Rectal smooth muscle tissue (tissue), 1 donor: ENCODE measurements around the gene CREB5.

ENCODE experiments used
- H3K27ac ChIP-seq: one replicate; pipeline ENCODE4 v1.7.0; 2013; ENCODE audit warnings: low read depth, low read length, inconsistent platforms
- H3K27me3 ChIP-seq: one replicate; pipeline ENCODE4 v1.7.0; 2013; ENCODE audit warnings: low read length; ENCODE audit not compliant: control insufficient read depth, insufficient read depth
- H3K36me3 ChIP-seq: one replicate; pipeline ENCODE4 v1.7.0; 2013; ENCODE audit warnings: low read length; ENCODE audit not compliant: control insufficient read depth, insufficient read depth
- H3K4me1 ChIP-seq: one replicate; pipeline ENCODE4 v1.7.0; 2013; ENCODE audit warnings: low read length; ENCODE audit not compliant: control insufficient read depth, insufficient read depth
- H3K4me3 ChIP-seq: one replicate; pipeline ENCODE4 v1.7.0; 2013; ENCODE audit warnings: low read length
- H3K9ac ChIP-seq: one replicate; pipeline ENCODE4 v1.7.0; 2013; ENCODE audit warnings: low read length

Gene CREB5

GRCh38 chr7:28700790-28701203 is 288.5 kb downstream of the CREB5 start:
- H3K9ac ChIP-seq: no peak overlapping the region
- no peak overlapping the region for H3K4me3 ChIP-seq
- H3K27me3 ChIP-seq: no peaks in the 10 kb centered on the region
- no peaks in the 10 kb centered on the region for H3K36me3 ChIP-seq
- H3K27ac ChIP-seq: no peak overlapping the region
- peaks cover 11% of the 10 kb centered on the region for H3K4me1 ChIP-seq

GRCh38 chr7:28701731-28702130 is 289.4 kb downstream of the CREB5 start:
- H3K36me3 ChIP-seq: no peaks in the 10 kb centered on the region
- no peak overlapping the region for H3K27ac ChIP-seq
- H3K4me3 ChIP-seq: no peak overlapping the region
- H3K4me1 ChIP-seq: peaks cover 11% of the 10 kb centered on the region
- H3K9ac ChIP-seq: no peak overlapping the region
- no peaks in the 10 kb centered on the region for H3K27me3 ChIP-seq

- H3K36me3 ChIP-seq: no peaks in the 10 kb centered on the region
- H3K4me3 ChIP-seq: no peak overlapping the region
- H3K27me3 ChIP-seq: no peaks in the 10 kb centered on the region
- peaks cover 11% of the 10 kb centered on the region for H3K4me1 ChIP-seq
- H3K9ac ChIP-seq: no peak overlapping the region
- no peak overlapping the region for H3K27ac ChIP-seq
Observed at GRCh38 chr7:28702171-28702570, 289.9 kb downstream of the CREB5 start.

DNA sequence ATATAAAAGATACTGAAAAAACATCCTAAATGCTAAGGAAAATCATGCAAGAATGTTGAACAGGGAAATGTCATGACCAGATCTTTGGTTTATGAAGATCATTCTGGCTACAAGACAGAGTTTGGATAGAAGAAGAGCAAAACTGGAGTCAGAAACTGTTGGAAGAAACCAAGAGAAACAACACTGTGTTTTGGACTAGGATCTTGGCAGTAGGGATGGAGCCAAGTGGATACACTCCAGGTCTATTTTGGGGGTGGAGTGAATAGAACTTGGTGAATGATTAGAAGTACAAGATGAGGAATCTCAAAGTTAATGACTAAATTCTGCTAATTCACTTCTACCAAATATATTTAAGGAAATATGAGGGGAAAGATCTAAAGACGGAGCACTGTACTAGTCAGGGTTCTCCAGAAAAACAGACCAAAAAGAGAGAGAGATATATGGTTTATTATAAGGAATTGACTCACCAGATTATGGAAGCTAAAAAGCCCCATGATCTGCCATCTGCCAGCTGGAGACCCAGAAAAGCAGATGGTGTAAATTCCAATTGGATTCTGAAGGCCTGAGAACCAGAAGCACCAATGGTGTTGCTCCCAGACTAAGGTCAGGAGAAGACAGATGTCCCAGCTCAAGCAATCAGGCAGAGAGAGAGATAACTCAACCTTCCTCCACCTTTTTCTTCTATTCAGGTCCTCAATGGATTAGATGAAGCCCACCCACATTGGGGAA is 290.9 kb downstream of the CREB5 start:
- Histone ChIP-seq H3K9ac (no peak overlapping the region), H3K4me3 (no peak overlapping the region), H3K4me1 (peaks cover 18% of the 10 kb centered on the region), H3K27ac (no peak overlapping the region), H3K36me3 (no peaks in the 10 kb centered on the region), H3K27me3 (no peaks in the 10 kb centered on the region)

DNA sequence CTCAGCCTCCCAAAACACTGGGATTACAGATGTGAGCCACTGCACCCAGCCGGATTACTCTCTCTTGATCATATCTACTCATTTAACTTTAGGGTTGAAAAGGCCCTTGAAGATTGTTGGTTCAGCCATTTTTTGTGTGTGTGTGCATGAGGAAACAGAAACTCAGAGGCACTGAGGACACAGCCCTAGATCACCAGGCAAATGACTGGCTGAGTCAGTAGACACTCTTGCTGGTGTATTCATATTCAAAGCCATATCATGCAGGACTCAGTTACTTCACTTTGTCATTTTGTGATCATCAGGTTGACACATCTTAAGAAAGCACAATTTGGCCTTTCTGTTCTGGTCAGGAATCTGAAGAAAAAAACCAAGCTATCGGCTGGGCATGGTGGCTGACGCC is 292.4 kb downstream of the CREB5 start:
- peaks cover 18% of the 10 kb centered on the region for H3K4me1 ChIP-seq
- H3K36me3 ChIP-seq: no peaks in the 10 kb centered on the region
- H3K4me3 ChIP-seq: no peak overlapping the region
- no peaks in the 10 kb centered on the region for H3K27me3 ChIP-seq
- H3K9ac ChIP-seq: no peak overlapping the region
- no peak overlapping the region for H3K27ac ChIP-seq

DNA sequence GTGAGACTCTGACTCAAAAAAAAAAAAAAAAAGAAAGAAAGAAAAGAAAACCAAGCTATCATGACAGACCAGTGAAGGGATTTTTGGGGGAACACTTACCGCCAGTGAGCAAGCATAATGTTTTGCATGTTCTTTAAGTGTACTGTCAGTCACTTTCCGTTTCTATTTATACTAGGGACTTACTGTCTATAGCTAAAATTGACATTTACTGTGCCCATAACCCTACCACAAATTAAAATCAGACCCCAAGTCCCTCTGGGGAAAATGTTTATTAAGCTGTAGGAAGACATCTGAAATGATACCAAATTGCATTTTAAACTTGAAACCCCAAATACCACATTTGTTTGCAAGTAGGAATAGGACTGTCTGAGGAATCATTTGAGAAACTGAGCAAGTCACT is 293.0 kb downstream of the CREB5 start:
- Histone ChIP-seq H3K9ac (no peak overlapping the region), H3K4me3 (no peak overlapping the region), H3K27ac (no peak overlapping the region), H3K27me3 (no peaks in the 10 kb centered on the region), H3K36me3 (no peaks in the 10 kb centered on the region), H3K4me1 (peaks cover 14% of the 10 kb centered on the region)

GRCh38 chr7:28706584-28706983 is 294.3 kb downstream of the CREB5 start:
- no peak overlapping the region for H3K4me3 ChIP-seq
- peaks cover 7% of the 10 kb centered on the region for H3K4me1 ChIP-seq

DNA sequence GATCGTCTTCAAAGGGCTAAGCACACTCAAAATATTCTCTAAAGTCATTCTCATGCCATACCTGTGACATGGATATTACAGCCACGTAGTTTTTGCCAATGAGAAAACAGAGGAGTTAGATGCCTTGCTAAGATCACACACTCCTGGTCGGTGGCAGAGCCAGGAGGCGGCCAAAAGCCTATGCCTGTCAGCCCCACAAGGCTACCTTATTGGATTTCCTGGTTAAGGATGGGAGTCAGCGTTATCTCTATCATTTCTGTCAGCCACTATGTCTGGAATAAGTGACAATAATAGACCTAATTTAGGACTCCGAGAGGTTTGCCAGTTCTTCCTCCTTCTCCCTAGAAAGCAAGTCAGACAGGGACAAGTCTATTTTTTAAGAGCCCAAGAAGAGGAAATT is 295.0 kb downstream of the CREB5 start:
- no peak overlapping the region for H3K27ac ChIP-seq
- H3K9ac ChIP-seq: no peak overlapping the region
- no peak overlapping the region for H3K4me3 ChIP-seq
- no peaks in the 10 kb centered on the region for H3K36me3 ChIP-seq
- no peaks in the 10 kb centered on the region for H3K27me3 ChIP-seq
- peaks cover 7% of the 10 kb centered on the region for H3K4me1 ChIP-seq

More at GRCh38 chr7:28706584-28706983, 294.3 kb downstream of the CREB5 start:
- Histone ChIP-seq H3K36me3 (no peaks in the 10 kb centered on the region), H3K9ac (no peak overlapping the region), H3K27me3 (no peaks in the 10 kb centered on the region), H3K27ac (no peak overlapping the region)

DNA sequence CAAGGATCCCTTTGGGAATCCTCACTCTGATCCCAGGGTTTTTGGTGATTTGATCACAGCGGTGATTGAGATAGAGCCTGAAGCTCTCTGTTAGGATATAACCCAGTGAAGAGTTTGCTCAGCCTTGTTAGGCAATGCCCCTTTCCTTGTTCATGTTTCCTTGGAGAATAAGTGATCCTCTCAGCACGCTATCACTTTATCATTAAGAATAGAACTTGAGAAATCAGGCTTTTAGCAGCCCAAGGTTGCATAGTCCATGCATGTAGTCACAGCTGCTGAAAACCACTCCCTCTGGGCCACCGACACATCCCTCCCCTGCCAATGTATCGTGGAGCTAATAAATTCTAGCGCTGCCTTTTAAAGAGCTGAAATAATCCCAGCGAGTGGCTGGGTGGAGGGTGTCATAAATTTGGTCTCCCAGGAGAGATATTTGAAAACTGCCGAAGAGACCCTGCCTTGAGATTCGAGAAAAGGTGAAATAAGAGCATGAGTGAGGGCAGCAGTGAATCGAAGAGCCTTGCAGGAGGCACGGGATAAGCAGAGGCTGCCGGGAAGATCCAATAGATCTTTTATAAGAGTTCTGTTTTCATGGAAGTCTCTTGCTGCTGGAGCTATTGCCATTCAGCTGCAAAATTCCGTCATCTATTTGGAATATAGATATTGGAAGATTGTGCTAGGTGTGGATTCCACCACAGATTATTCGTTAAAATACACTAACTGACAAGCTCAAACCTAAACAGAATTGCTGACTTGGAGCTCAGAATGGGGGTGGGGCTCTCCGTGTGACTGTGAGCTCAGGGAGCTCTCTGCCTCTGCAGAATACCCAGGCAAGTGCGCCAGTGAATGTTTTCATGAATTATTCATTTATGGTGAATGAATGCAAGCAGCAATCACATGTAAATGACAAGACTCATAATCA is 296.0 kb downstream of the CREB5 start:
- no peaks in the 10 kb centered on the region for H3K27me3 ChIP-seq
- H3K36me3 ChIP-seq: no peaks in the 10 kb centered on the region
- peak overlapping the region; percentile 57 for H3K4me3 ChIP-seq
- no peak overlapping the region for H3K9ac ChIP-seq
- peaks cover 7% of the 10 kb centered on the region for H3K4me1 ChIP-seq
- peak overlapping the region; percentile 58 for H3K27ac ChIP-seq

- no peaks in the 10 kb centered on the region for H3K36me3 ChIP-seq
- H3K4me1 ChIP-seq: peaks cover 7% of the 10 kb centered on the region
- H3K27me3 ChIP-seq: no peaks in the 10 kb centered on the region
- H3K9ac ChIP-seq: no peak overlapping the region
- H3K27ac ChIP-seq: no peak overlapping the region
- H3K4me3 ChIP-seq: no peak overlapping the region
Observed at GRCh38 chr7:28709748-28710147, 297.4 kb downstream of the CREB5 start.

- Histone ChIP-seq H3K27ac (no peak overlapping the region), H3K36me3 (no peaks in the 10 kb centered on the region), H3K4me1 (peaks cover 7% of the 10 kb centered on the region), H3K9ac (no peak overlapping the region), H3K4me3 (no peak overlapping the region), H3K27me3 (no peaks in the 10 kb centered on the region)
Observed at GRCh38 chr7:28711114-28711513, 298.8 kb downstream of the CREB5 start.

- Histone ChIP-seq H3K9ac (no peak overlapping the region), H3K27me3 (no peaks in the 10 kb centered on the region), H3K36me3 (no peaks in the 10 kb centered on the region), H3K4me1 (peaks cover 3% of the 10 kb centered on the region), H3K27ac (no peak overlapping the region), H3K4me3 (no peak overlapping the region)
Observed at GRCh38 chr7:28714459-28715120, 302.3 kb downstream of the CREB5 start.
